Inferior parietal cortex (tissue), 1 donor: ENCODE results near the gene PDIK1L.

Source experiments
- DNase-seq: peaks from one replicate; pipeline ENCODE4 v3.0.0-alpha.2; 2016; ENCODE audit errors: extremely low spot score

PDIK1L gene

GRCh38 chr1:26155370-26156284 is 44.0 kb downstream of the PDIK1L start:
- no peak for DNase-seq

GRCh38 chr1:26156285-26157038 is 44.8 kb downstream of the PDIK1L start:
- DNase-seq, result no peak

- DNase-seq, result no peak
Measured at GRCh38 chr1:26158271-26158907, 46.8 kb downstream of the PDIK1L start.

- no peak for DNase-seq
Measured at GRCh38 chr1:26158908-26159742, 47.5 kb downstream of the PDIK1L start, which contains the start of gene FAM110D. FAM110D (plus strand) TSS chr1:26159079; CDS start chr1:26161292, 2,213 bp downstream.

DNA sequence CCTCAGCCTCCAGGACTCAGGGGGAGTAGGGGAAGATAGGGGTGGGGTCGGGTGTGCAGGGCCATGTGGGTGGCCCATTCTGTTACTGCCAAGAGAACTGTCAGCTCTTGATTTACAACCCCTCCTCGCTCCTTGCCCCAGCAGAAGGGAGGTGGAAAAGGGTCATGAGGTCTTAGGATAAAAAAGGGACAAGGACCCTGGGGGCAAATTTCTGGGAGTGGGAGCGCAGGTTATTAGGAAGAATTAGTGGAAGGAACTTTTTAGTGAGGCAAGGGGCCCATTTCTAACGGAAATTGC is 48.1 kb downstream of the PDIK1L start:
- no peak for DNase-seq

- no peak for DNase-seq
Measured at GRCh38 chr1:26160527-26161414, 49.1 kb downstream of the PDIK1L start.

DNA sequence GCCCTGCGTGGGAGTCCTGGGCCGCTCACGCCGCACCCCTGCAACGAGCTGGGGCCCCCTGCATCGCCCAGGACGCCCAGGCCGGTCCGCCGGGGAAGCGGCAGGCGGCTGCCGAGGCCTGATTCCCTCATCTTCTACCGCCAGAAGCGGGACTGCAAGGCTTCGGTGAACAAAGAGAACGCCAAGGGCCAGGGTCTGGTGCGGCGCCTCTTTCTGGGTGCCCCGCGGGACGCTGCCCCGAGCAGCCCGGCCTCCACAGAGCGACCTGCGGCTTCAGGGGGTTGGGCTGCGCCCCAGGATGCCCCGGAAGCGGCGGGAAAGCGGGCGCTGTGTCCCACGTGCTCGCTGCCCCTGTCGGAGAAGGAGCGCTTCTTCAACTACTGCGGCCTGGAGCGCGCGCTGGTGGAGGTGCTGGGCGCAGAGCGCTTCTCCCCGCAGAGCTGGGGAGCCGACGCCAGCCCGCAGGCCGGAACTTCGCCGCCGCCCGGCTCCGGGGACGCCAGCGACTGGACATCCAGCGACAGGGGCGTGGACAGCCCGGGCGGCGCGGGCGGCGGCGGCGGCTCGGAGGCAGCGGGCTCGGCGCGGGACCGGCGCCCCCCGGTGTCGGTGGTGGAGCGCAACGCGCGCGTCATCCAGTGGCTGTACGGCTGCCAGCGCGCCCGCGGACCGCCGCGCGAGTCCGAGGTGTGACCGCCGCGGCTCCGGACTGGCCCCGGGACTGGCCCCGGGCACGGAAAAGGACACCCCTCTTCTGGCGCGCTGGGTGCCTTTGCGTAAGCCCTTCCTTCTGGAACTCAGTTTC is 50.0 kb downstream of the PDIK1L start:
- peak; percentile 36 for DNase-seq

DNA sequence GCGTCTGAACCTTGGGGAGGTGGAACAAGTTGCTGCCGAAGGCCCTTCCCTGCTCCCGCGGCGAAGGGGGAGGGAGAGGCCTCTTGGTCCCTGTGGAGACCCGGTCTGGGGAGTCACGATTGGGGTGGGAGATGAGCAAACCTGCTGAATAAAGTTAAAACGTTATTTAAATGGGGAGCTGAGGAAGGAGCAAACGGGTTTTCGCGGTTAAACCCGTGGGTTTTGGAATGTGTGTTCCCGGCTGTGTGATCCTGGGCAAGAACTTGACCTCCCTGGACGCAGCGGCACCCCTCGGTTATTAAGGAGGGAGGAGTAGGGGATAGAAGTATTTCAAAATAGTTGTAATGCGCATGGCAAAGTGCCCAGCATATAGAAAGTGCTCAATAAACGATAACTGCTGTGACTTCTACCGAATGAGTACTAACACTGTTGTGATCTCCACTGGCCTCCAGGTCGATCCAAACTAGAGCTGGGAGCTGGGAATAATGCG is 50.6 kb downstream of the PDIK1L start:
- no peak for DNase-seq

DNA sequence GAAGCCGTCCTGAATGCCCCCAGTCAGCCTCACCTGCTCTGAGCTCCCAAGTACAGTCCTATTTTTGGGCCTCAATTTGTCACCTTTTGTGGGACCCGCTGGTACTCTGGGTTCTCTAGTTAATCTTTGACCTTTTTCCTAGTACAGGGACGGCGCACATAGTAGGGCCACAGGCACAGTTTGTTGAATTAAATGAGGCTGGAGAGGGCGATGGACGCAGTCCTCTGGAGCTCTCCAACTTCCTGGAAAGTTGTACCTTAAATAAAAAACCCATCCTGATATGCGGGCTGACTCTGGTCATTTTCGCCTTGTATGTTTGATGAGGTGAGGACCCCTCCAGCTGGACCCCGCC is 52.0 kb downstream of the PDIK1L start:
- DNase-seq, result no peak

- peak; percentile 34 for DNase-seq
Measured at GRCh38 chr1:26164036-26164860, 52.6 kb downstream of the PDIK1L start.

DNA sequence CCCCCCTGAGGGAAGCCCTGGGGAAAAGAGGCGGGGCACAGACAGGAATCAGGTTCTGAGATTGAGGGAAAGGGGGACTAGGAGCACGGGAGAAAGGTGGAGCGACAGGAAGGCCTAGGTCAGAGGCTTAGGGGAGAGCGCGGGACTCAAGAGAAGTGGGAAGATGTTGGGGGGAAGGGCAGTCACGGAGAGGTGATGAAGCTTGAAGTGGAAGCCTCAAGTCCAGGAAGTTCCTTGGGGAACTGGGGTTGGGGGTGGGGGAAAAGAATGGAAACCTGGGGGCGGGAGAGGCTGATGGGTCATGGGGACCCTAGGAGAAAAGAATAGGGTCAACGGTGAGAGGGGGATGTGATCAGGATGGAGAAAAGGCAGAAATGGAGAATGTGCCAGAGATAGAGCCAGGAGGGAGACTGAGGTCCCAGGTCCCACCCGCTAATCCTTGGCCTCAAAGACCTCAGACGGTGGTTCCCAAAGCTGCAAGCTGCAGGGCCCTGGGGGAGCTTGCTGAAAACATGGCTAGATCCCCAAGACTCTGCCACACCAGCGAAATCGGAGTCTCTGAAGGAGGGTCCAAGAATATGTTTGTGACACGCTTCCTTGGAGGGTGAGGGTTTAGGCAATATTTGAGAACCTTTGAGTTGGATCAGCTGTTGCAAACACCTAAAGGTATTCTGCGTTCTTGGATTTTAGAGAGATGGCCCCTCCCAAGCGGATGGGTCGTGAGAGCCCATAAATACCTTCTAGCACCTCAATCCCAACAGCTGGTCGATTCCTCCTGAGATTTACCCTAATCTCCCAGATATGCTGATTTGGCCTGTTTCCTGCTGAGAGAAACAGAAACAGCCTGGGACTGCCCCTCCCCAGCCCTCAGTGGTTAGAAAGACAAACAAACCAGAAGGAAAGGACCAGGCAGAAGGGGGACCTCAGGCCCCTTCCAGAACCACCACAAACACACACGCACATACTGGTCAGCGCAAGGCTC is 53.5 kb downstream of the PDIK1L start:
- no peak for DNase-seq

GRCh38 chr1:26166719-26167281 is 55.2 kb downstream of the PDIK1L start:
- no peak for DNase-seq

GRCh38 chr1:26168410-26169197 is 57.0 kb downstream of the PDIK1L start, which contains the start of gene C1orf232:
C1orf232 (minus strand) TSS chr1:26168963; CDS start chr1:26168499, 464 bp downstream.
- no peak for DNase-seq

DNA sequence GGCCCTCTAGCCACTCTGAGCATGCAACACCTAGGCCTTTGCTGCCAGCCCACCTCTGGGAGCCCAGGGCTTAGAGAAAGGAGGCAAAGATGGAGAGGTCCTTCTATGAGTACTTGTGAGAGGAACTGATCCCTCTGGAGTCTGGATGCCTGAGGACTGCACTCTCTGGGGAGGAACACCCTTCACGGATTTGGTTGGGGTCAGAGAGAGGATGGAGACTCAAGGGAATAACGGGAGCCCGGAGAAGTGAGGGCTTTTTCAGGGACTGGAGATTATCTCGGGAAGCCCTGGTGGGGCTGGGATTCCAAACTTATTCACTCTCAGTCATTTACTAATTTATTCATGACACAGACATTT is 57.6 kb downstream of the PDIK1L start:
- no peak for DNase-seq

- DNase-seq, result peak; percentile 91
Measured at GRCh38 chr1:26169669-26170471, 58.2 kb downstream of the PDIK1L start, which contains the start of gene ZNF593. ZNF593 (plus strand) TSS chr1:26169908; CDS start chr1:26169984, 76 bp downstream.
